H4 (cell line): ENCODE measurements around the gene OXT. TPM values are rescaled to one million over a fixed set of nuclear protein-coding genes. Genes with fewer than 3 reads are reported as not detected.
"Not testable (repeated sequence)": the region's sequence is repeated elsewhere in the genome, so short reads cannot be mapped to it uniquely, and the experiment has no call there.

ENCODE experiments used
- DNase-seq: peaks from one replicate; pipeline ENCODE4 v3.0.0-alpha.2; 2015; ENCODE audit warnings: low spot score
- total RNA-seq: library from RNA; depleted of rRNA; stranded (reverse); fragments of >200 nt; shearing (Covaris generic); gene quantifications from 2 replicates; pipeline ENCODE4 v1.2.3, GENCODE V29; 2014; rRNA removed

Gene OXT
- total RNA-seq: not detected in 2 replicates

DNA sequence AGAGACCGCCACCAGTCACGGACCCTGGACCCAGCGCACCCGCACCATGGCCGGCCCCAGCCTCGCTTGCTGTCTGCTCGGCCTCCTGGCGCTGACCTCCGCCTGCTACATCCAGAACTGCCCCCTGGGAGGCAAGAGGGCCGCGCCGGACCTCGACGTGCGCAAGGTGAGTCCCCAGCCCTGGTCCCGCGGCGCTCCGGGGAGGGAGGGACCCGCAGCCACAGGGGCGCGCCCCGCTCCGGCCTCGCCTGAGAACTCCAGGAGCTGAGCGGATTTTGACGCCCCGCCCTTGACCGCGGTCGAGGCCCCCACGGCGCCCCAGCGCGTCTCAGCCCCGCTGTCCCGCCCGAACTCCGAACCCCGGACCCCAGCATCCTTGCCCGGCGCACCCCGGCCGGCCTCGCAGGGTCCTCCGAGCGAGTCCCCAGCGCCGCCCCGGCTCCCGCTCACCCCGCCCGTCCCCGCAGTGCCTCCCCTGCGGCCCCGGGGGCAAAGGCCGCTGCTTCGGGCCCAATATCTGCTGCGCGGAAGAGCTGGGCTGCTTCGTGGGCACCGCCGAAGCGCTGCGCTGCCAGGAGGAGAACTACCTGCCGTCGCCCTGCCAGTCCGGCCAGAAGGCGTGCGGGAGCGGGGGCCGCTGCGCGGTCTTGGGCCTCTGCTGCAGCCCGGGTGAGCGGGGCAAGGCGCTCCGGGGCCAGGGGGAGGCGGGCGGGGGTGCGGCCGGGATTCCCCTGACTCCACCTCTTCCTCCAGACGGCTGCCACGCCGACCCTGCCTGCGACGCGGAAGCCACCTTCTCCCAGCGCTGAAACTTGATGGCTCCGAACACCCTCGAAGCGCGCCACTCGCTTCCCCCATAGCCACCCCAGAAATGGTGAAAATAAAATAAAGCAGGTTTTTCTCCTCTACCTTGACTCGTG, at the start of gene OXT:
TSS of gene OXT (plus strand) at position 11 of the 920 bp plus-strand sequence. CDS start at position 47, 36 bp downstream.
- no peak for DNase-seq

DNA sequence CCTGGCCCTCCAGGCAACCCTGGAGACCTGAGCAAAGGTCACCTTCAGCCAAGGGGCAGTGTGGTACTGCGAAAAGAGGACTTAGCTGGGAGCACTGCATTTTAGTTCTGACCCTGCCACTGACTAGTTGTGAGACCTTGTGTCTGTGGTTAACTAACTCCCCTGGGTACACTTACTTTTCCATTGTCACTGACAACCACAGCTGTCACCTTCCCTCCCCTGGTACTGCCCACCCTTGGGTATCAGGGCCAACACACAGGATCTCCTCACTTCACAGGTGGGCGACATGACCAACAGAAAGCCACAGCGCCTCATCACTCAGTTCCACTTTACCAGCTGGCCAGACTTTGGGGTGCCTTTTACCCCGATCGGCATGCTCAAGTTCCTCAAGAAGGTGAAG, 49.6 kb upstream of the OXT start:
- no peak for DNase-seq

DNA sequence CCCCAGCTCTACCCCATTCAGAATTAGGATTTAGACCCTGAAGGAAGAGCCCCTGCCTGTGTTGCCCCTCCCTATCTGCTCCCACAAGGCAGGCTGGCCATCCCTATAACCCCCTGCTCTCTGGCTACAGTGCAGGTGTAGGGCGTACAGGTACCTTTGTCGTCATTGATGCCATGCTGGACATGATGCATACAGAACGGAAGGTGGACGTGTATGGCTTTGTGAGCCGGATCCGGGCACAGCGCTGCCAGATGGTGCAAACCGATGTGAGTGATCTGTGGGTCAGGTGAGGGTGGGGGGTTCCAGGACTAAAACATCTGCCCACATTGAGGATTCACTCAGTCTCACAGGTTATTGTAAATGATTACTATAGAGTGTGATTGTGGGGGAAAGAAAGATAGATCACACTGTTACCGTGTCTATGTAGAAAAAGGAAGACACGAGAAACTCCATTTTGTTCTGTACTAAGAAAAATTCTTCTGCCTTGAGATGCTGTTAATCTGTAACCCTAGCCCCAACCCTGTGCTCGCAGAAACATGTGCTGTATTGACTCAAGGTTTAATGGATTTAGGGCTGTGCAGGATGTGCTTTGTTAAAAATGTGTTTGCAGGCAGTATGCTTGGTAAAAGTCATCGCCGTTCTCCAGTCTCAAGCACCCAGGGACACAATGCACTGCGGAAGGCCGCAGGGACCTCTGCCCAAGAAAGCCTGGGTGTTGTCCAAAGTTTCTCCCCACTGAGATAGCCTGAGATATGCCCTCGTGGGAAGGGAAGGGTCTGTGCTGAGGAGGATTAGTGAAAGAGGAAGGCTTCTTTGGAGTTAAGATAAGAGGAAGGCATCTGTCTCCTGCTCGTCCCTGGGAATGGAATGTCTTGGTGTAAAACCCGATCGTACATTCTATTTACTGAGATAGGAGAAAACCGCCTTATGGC, 48.6 kb upstream of the OXT start:
- DNase-seq: not testable (repeated sequence)

DNA sequence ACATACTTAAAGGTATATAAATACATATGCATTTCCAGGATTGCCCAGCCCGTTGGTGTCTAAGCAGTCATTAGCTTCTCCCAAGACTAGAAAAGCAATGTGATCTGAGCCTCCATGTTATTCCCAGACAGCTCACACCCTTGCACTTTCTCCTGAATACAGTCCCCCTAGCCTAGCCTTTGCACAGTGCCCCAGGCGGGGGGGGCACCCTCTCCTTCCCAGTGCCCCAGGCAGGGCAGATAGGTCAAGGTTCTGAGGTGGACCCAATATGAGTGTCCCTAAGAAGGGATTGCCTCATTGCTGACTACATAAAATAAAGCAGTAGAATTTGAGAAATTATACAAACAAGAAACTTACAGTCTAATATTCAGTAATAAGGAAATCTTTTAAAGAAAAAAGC, 43.4 kb upstream of the OXT start:
- DNase-seq: no peak

DNA sequence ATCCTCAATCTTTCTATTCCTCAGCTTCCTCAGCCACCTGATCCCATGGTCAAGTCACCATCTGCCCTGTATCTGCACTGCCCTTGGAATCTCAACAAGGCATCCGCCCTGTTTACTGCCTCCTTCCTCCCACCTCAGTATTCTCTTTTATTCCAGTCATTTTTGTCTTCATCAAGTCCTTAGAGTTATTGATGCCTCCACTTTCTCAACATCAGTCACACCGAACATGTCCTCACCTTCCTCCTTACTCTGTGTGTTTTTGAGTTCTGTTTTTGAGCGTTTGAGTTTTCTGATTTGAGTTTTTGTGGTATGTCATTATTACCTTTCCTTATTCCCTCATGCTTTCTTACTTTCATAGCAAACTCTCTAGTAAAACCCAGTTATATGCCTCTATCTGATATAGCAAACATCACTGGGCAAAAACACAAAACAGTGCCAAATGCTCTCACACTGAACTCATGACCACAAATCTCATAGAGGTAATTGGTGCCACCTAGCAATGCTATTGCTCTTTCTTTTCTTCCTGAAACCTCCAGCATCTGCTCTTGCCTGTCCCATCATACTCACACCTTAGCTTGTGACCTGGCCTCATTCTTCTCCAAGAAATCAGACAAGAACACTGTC, 39.8 kb upstream of the OXT start:
- no peak for DNase-seq

DNA sequence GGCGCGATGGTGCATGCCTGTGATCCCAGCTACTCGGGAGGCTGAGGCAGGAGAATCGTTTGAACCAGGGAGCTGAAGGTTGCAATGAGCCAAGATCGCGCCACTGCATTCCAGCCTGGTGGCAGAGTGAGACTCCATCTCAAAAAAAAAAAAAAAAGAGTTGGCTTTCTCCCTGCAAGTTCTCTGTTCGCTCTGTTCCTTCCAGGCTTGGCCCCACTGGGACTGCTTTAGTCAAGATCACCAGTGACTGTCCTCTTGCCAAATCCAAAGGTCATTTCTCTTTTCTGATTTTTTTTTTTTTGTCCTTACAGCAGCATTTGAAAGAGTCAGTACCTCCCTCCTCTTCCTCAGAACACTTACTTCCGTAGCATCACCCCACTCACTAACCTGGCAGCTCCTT, 38.8 kb upstream of the OXT start:
- DNase-seq: no peak

DNA sequence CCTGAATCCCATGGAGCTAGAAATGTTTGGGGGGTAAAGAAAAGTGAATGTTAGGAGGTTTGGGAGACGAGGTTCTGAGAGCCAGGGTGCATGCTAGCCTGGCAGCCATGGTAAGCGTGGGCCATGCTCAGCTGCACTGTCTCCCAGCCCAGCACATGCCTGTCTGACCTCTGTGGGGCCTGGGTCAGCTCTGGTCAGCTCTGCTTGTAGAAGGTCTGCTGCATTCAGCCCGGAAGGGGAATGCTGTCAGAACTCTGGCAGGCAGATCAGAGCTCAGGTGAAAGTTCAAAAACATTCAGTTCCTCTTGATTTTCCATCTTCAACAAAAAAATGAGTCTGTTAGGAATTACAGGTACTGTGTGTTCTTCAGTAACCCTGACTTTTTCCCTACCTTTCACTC, 33.8 kb upstream of the OXT start:
- no peak for DNase-seq

DNA sequence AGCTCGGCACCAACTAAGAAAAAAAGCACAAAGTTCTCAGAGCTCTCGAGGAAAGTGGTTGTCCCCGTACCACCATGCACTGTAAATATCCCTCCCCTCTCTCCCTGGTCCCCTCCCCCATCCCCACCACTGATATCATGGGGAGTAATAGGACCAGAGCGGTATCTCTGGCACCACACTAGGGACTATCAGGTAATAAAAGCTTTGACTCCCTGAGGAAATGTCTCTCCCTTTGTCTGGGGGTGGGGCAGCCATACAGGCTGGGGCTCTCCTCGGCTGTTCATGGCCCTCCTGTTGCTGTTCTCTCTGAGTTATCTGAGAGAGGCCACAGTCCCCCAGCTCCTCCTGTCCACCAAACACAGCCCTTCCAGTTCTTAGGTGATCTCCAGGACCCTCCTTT, 33.0 kb upstream of the OXT start:
- no peak for DNase-seq

DNA sequence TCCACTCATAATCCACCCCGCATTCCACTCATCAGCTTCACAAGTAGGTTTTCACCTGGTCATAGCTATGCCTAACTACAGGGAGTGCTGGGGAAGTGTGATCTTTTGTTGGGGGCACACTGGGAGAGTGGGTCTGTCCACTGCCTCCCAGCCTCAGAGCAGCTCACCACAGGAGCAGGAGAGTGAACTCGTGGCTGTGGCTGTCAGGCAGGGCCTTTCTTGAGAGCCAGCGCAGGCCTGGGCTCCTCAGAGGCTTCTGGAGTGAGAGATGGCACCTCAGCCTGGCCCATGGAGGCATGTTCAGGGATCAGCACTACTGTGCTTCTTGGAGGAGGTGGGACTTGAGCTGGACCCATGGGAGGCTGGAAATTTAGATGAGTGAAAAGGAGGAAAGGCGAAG, 32.0 kb upstream of the OXT start:
- no peak for DNase-seq

DNA sequence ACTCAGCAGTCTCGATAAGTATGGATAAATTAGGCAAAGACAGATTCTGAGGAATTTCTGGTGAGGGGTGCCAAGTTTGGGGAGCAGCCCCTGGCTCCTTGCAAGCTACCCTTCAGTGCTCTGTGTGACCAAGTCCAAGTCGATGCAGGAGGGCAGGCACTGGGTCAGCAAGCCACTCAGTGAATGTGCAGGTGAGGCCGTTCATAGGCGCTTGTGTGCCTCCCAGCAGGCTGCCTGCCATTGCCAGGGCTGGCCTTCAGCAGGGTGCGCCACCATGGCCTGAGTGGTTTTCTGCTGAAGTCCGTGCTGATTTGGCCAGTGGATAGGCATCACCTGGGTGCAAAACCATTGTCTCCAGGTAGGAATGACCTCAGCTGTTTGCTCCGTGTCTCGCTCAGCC, 31.3 kb upstream of the OXT start:
- no peak for DNase-seq

DNA sequence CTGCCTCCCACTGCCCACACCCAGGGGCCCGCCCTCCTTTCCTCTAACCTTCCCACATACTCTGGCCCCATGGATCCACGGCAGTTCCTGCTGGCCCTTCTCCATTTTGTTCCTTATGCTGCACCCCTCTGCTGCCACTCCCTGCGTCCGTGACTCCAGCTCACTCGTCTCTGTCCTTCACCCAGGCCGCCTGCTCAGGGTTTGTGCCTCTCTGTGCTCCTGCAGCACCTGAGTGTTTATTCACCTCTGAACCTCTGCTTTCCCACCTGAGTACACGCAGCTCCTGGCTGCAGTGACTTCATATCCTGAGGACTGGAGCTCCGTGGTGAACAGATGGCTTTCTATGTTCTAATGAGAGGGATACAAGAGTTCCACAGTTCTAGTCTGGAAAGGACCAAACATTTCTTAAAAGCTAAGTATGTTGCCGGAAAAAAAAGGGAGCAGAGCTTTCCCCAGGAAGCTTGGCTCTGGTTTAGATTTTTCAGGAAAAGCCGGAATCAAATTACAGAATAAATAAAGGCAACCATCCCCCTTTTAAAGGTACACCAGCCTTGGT, 29.5 kb upstream of the OXT start:
- no peak for DNase-seq

DNA sequence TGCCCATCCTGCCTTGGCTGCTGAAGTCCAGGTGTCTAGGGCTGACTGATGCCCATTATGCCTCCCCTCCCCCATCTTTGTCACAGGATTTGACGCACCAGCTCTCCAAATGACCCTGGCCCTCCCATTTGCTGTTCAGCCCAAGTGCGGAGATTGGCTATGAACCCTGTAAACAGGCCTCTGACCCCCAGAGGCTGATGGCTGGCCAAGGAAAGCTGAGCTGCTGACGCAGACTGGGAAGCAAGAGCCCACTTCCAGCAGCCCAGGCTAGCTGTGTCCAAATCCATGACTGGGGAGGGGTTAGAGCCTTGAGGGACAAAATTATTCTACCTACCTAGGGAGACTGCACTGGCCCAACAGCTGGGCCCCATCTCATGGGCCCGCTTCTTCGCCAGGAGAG, 28.8 kb upstream of the OXT start:
- DNase-seq: no peak

DNA sequence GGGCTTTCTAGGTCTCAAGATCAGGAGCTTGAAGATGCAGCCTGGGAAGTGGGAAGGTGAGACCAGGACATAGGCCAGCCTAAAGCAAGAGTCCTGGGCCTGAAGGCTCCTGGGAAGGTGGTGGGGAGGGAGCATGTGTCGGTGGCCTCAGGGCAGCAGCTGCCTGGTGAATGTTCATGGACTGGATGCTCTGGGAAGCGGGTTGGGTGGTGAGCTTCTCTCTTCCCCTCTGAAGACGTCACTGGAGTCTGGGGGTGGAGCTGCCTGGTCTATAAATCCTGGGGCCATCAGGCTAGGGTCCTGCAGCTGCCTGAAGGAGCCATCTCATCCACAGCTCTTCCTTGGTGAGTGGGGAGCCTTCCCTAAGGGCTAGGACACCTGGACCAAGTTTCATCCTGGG, 28.1 kb upstream of the OXT start, which contains the start of gene GNRH2:
TSS of gene GNRH2 (plus strand) at position 301 of the 400 bp plus-strand sequence. CDS start 793 bp downstream, outside the sequence.
- no peak for DNase-seq

DNA sequence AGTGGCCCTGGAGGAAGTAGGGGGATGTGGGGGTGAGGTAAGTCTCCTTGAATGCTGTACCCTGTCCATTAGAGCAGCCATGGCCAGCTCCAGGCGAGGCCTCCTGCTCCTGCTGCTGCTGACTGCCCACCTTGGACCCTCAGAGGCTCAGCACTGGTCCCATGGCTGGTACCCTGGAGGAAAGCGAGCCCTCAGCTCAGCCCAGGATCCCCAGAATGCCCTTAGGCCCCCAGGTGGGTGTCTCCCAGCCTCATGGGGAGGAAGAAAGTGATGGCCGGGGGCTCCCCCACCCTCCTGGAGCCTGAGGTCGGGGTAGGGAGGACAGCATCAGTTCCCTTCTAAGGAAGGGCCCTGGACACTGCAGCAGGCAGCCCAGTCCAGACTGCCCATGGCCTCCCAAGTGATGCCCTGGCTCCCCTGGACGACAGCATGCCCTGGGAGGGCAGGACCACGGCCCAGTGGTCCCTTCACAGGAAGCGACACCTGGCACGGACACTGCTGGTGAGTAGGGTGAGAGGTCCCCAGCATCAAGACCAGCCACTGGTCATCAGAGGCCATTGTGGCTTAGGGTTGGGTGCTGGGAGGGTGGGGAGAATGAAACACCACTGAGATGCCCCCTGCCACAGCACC, 27.0 kb upstream of the OXT start:
- no peak for DNase-seq

DNA sequence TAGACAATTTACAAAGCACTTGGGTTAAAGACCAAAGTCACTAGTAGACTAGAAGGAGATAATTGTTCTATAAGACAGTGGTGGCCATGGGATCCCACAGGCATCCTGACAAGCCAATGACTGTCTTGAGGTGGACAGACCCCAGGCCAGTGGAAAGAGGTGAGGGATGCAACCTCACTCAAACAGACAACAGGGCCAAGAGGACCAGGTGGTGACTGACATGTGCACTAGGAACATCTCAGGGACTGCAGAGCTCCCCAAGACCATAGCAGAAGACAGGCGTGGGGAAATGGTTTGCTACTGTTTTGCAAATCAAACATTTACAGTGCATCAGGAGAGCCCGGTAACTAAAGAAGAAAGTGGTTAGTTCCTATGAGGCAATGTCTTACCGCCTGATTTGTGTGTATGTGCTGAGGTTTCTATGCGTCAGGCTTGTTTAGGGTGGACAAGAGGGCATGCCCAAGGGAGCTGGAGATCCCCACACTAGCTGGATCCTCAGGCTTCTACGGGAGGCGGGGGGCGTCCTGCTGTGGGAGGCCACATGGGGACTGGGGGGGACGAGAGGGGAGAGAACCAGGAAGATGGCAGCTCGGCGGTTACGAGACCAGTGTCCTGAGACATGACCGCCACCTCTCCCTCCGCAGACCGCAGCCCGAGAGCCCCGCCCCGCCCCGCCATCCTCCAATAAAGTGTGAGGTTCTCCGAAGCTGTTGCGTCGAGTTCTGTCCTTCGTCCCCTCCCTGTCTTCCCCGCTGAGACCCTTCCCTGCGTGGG, 26.2 kb upstream of the OXT start:
- peak; percentile 68 for DNase-seq

DNA sequence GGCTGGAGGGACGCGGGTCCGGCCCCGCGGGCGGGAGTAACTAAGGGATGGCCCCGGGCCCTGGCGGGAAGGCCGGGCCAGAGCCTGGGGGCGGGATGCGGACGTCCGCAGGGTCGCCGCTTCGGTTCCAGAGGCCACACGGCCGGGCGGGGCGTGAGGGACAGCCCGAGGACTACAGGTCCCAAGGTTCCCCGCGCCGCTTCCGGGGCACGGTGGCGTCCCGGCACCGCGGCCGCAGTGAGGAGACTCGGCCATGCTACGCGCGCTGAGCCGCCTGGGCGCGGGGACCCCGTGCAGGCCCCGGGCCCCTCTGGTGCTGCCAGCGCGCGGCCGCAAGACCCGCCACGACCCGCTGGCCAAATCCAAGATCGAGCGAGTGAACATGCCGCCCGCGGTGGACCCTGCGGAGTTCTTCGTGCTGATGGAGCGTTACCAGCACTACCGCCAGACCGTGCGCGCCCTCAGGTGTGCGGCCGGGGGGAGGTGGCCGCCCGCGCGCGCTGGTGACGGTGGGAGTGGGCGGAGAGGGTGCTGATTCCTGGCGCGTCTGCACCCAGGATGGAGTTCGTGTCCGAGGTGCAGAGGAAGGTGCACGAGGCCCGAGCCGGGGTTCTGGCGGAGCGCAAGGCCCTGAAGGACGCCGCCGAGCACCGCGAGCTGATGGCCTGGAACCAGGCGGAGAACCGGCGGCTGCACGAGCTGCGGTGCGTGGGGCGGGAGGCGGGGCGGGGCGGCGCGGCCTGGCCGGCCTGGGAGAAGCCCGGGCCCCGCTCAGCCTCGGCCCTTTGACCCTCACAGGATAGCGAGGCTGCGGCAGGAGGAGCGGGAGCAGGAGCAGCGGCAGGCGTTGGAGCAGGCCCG, 25.4 kb upstream of the OXT start, which contains the start of gene MRPS26:
TSS of gene MRPS26 (plus strand) at position 237 of the 861 bp plus-strand sequence. CDS start at position 254, 17 bp downstream.
- DNase-seq: peak; percentile 80

DNA sequence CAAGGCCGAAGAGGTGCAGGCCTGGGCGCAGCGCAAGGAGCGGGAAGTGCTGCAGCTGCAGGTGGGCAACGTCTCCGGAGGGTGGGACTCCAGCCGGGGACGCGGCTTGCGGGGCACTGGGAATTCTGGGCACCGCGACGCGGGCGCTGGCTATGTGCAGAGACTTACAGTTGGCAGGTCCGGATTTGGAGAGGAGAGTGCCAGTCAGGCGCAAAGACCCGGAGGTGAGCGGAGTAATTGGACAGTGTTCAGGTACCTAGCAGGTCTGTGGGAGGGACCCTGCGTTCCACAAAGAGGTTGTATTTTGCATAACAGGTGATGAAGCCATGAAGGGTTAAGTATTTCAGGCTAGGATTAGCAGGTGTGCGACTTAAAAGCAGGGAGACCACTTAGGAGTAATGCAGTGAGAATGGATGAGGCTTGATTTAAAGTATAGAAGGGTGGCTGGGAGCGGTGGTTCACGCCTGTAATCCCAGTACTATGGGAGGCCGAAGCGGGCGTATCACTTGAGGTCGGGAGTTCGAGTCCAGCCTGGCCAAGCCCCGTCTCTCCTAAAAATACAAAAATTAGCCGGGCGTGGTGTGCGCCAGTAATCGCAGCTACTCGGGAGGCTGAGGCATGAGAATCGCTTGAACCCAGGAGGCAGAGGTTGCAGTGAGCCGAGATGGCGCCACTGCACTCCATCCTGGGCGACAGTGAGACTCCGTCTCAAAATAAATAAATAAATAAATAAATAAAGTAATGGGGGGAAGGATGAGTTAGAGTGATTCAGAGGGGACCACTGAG, 24.6 kb upstream of the OXT start:
- no peak for DNase-seq
